Glomerular endothelial cell (primary cell): ENCODE results near the gene GOLGA5. TPM values are rescaled to one million over a fixed set of nuclear protein-coding genes. Genes with fewer than 3 reads are reported as not detected.
"Not testable (repeated sequence)": the region's sequence is repeated elsewhere in the genome, so short reads cannot be mapped to it uniquely, and the experiment has no call there.

Experiments used
- DNase-seq: peaks from one replicate; pipeline ENCODE4 v3.0.0-alpha.2; 2011; ENCODE audit warnings: low read depth, low spot score; ENCODE audit errors: extremely low read depth
- total RNA-seq: library from RNA; depleted of rRNA; stranded (reverse); fragments of >200 nt; gene quantifications from 2 replicates; pipeline ENCODE4 v1.2.3, GENCODE V29; 2015

Gene GOLGA5
- total RNA-seq, 1 donor from 2014 or later: 40.4 TPM

GRCh38 chr14:92775292-92775691 lies 18.8 kb upstream of the GOLGA5 start:
- not testable (repeated sequence) for DNase-seq

- DNase-seq: not testable (repeated sequence)
Measured at GRCh38 chr14:92778868-92779565, 15.1 kb upstream of the GOLGA5 start.

GRCh38 chr14:92780444-92781232 lies 13.5 kb upstream of the GOLGA5 start:
- no peak for DNase-seq

- no peak for DNase-seq
Measured at GRCh38 chr14:92781350-92781749, 12.8 kb upstream of the GOLGA5 start.

- DNase-seq: no peak
Measured at GRCh38 chr14:92783813-92784431, 10.2 kb upstream of the GOLGA5 start.

GRCh38 chr14:92785667-92786426 lies 8.3 kb upstream of the GOLGA5 start:
- no peak for DNase-seq

- no peak for DNase-seq
Measured at GRCh38 chr14:92786427-92786756, 7.7 kb upstream of the GOLGA5 start.

GRCh38 chr14:92787554-92787953 lies 6.6 kb upstream of the GOLGA5 start:
- DNase-seq: no peak

GRCh38 chr14:92789457-92790089 lies 4.5 kb upstream of the GOLGA5 start:
- DNase-seq: no peak

- DNase-seq: no peak
Measured at GRCh38 chr14:92792885-92793284, 1.2 kb upstream of the GOLGA5 start.

- no peak for DNase-seq
Measured at GRCh38 chr14:92794547-92794941, 439 bp downstream of the GOLGA5 start.

GRCh38 chr14:92794961-92795360 lies 856 bp downstream of the GOLGA5 start:
- DNase-seq: no peak

- DNase-seq: no peak
Measured at GRCh38 chr14:92797935-92798653, 4.0 kb downstream of the GOLGA5 start.

GRCh38 chr14:92798811-92799210 lies 4.7 kb downstream of the GOLGA5 start:
- no peak for DNase-seq

- no peak for DNase-seq
Measured at GRCh38 chr14:92800012-92800411, 5.9 kb downstream of the GOLGA5 start.

- no peak for DNase-seq
Measured at GRCh38 chr14:92800525-92800924, 6.4 kb downstream of the GOLGA5 start.

- no peak for DNase-seq
Measured at GRCh38 chr14:92801917-92802316, 7.8 kb downstream of the GOLGA5 start.

GRCh38 chr14:92802678-92803077 lies 8.6 kb downstream of the GOLGA5 start:
- no peak for DNase-seq

GRCh38 chr14:92813201-92813600 lies 19.1 kb downstream of the GOLGA5 start:
- DNase-seq: no peak

- no peak for DNase-seq
Measured at GRCh38 chr14:92819011-92819597, 25.0 kb downstream of the GOLGA5 start.
